HepG2 (cell line): ENCODE results near the gene HABP4. TPM values are rescaled to one million over a fixed set of nuclear protein-coding genes. Genes with fewer than 3 reads are reported as not detected.
A peak's percentile ranks its signal among the peaks of the same experiment; 100 is the strongest.

ENCODE experiments used
- BRD4 ChIP-seq: sonication (generic); formaldehyde crosslinking; IDR thresholded peaks from 2 replicates; pipeline ENCODE4 v1.4.0; 2020; ENCODE audit warnings: missing genetic modification reagents
- EHMT2 ChIP-seq: fragments of 200-600 bp; sonication (generic); IDR thresholded peaks from 2 replicates; pipeline ENCODE4 v1.7.0; 2017; ENCODE audit warnings: antibody characterized with exemption, low read depth, low read length, borderline replicate concordance
- ESRRA ChIP-seq: sonication (generic); formaldehyde crosslinking; IDR thresholded peaks from 2 replicates; pipeline ENCODE4 v1.5.1; 2020; ENCODE audit warnings: mild to moderate bottlenecking, low read depth, missing genetic modification reagents
- FOXC1 ChIP-seq: sonication (generic); formaldehyde crosslinking; IDR thresholded peaks from 2 replicates; pipeline ENCODE4 v1.8.0; 2022; ENCODE audit warnings: mild to moderate bottlenecking, missing genetic modification reagents, borderline replicate concordance
- IKZF1 ChIP-seq: fragments of 450-650 bp; IDR thresholded peaks from 2 replicates; pipeline ENCODE4 v1.7.1; 2016
- KLF12 ChIP-seq: sonication (generic); formaldehyde crosslinking; IDR thresholded peaks from 2 replicates; pipeline ENCODE4 v1.4.0; 2020; ENCODE audit warnings: missing genetic modification reagents, borderline replicate concordance
- RARG ChIP-seq: sonication (generic); formaldehyde crosslinking; IDR thresholded peaks from 2 replicates; pipeline ENCODE4 v1.4.0; 2020; ENCODE audit warnings: low read depth, mild to moderate bottlenecking, missing genetic modification reagents
- SP4 ChIP-seq: sonication (generic); formaldehyde crosslinking; IDR thresholded peaks from 2 replicates; pipeline ENCODE4 v1.8.1; 2023; ENCODE audit warnings: mild to moderate bottlenecking, missing genetic modification reagents
- ZNF556 ChIP-seq: sonication (generic); formaldehyde crosslinking; IDR thresholded peaks from 2 replicates; pipeline ENCODE4 v1.4.0; 2020; ENCODE audit warnings: mild to moderate bottlenecking, missing genetic modification reagents, borderline replicate concordance
- ZNF614 ChIP-seq: IDR thresholded peaks from 2 replicates; pipeline ENCODE4 v1.6.1; 2018; ENCODE audit warnings: missing biosample characterization, missing genetic modification reagents, inconsistent platforms, borderline replicate concordance
- ZNF709 ChIP-seq: sonication (generic); formaldehyde crosslinking; IDR thresholded peaks from 2 replicates; pipeline ENCODE4 v1.5.0; 2020; ENCODE audit warnings: mild to moderate bottlenecking, missing genetic modification reagents
- ZNF720 ChIP-seq: sonication (generic); formaldehyde crosslinking; IDR thresholded peaks from 2 replicates; pipeline ENCODE4 v1.4.0; 2020; ENCODE audit warnings: missing genetic modification reagents
- ZNF883 ChIP-seq: sonication (generic); formaldehyde crosslinking; IDR thresholded peaks from 2 replicates; pipeline ENCODE4 v1.5.1; 2020; ENCODE audit warnings: mild to moderate bottlenecking, missing genetic modification reagents; ENCODE audit errors: not compliant biosample characterization
- ZSCAN29 ChIP-seq: sonication (generic); formaldehyde crosslinking; conservative IDR thresholded peaks from 2 replicates; pipeline ENCODE4 v1.4.0; 2020; ENCODE audit warnings: mild to moderate bottlenecking, missing genetic modification reagents
- polyA plus RNA-seq, 8 experiments: library from polyadenylated mRNA; depleted of rRNA in 3 of 8; stranded (reverse) in 7 of 8; unstranded in 1 of 8; fragments of >200 nt; fragmentation: Illumina TruSeq in 4 of 8; extraction: Trizol in 4 of 8; gene quantifications; 2 replicates each; pipeline versions ENCODE4 v1.2.1 to v1.2.3, GENCODE V29; 2011 to 2016; ENCODE audit warnings: low read depth in 4 of 8, missing spikeins in 1 of 8, mixed read lengths in 1 of 8; ENCODE audit not compliant: insufficient read depth in 1 of 8
- total RNA-seq, 5 experiments: library from RNA; depleted of rRNA; stranded (reverse); fragments of >200 nt; fragmentation: Illumina TruSeq; extraction: Trizol; gene quantifications; 2 replicates each; pipeline ENCODE4 v1.2.3, GENCODE V29; 2016; ENCODE audit warnings: low read depth in 1 of 5
- TF ChIP-seq, protein P1 (sequence below): sonication (generic); formaldehyde crosslinking; IDR thresholded peaks from 2 replicates; pipeline ENCODE4 v1.5.0; 2020; ENCODE audit warnings: missing genetic modification reagents
- TF ChIP-seq, protein P2 (sequence below): sonication (generic); formaldehyde crosslinking; IDR thresholded peaks from 2 replicates; pipeline ENCODE4 v1.4.0; 2020; ENCODE audit warnings: missing genetic modification reagents
- TF ChIP-seq, protein P3 (sequence below): sonication (generic); formaldehyde crosslinking; IDR thresholded peaks from 2 replicates; pipeline ENCODE4 v1.4.0; 2020; ENCODE audit warnings: missing genetic modification reagents, mild to moderate bottlenecking, borderline replicate concordance
- TF ChIP-seq, protein P4 (sequence below): sonication (generic); formaldehyde crosslinking; IDR thresholded peaks from 2 replicates; pipeline ENCODE4 v1.4.0; 2020; ENCODE audit warnings: missing genetic modification reagents
- TF ChIP-seq, protein P5 (sequence below): sonication (generic); formaldehyde crosslinking; IDR thresholded peaks from 2 replicates; pipeline ENCODE4 v1.4.0; 2020; ENCODE audit warnings: missing genetic modification reagents, borderline replicate concordance

Gene HABP4
- total and polyA plus RNA-seq, 2 of the 13 experiments (the other 11 are each of a cell fraction or from before 2014, with no cell fraction given), result 14.3 to 26.6 TPM

DNA sequence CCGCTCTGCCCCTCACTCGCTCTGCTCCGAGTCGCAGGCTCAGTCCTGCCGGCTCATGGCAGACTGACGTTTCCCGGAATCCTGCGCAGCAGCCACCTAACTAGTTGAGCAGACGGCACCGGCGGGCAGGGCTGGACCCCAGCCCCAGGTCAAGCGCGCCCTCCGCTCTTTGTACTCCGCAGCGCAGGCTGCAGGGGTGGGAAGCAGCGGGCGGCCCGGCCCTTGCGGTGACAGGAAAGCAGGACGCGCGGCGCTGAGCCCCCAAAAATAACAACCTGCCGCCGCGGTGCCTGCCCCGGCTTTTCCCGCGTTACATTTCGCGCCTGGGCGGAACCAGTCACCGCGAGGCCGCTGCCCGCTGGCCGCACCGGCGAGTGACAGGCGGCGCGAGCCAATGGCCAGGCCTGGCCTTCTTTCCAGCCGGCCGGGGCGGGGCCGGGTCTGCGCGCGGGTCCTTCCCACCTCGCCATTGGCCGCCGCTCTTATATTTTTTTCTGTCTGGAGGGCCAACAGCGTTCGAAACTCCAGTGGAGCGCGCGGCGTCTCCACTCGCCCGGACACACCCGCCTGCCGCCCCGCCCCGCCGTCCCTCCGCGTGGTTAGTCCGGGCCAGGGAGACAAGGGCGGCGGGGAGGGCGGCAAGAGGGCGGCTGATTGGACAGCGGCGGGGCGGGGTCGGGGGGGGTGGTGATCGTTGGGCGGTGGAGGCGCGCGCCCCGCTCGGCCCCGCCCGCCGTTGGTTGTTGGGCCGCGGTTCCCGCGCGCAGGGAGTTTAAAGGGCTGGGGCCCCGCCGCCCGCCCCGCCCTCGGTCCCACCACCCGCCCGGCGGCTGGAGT, 31.7 kb upstream of the HABP4 start, which contains the start of gene ZNF367 (continued):
- TF ChIP-seq, protein P1, sequence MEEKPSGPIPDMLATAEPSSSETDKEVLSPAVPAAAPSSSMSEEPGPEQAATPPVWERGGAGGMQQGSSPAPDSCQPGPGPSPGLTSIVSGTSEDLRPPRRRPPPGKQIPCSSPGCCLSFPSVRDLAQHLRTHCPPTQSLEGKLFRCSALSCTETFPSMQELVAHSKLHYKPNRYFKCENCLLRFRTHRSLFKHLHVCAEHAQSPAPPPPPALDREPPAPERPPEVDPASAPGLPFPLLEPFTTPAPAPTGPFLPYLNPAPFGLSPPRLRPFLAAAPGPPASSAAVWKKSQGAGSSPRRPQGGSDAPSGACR (CRISPR knock-in tag), result no peak
- TF ChIP-seq EHMT2 (no peak), ZSCAN29 (CRISPR knock-in tag) (no peak), SP4 (CRISPR knock-in tag) (peak; percentile 87), ZNF883 (CRISPR knock-in tag) (peak; percentile 72), ZNF720 (CRISPR knock-in tag) (no peak), KLF12 (CRISPR knock-in tag) (peak; percentile 68; the same call in 1 of the 2 replicates), ZNF709 (no peak), ZNF556 (CRISPR knock-in tag) (no peak), FOXC1 (CRISPR knock-in tag) (no peak; the same call in 1 of the 2 replicates), IKZF1 (no peak), ESRRA (no peak), RARG (CRISPR knock-in tag) (no peak), ZNF614 (no peak), BRD4 (no peak)
- TF ChIP-seq, protein P2, sequence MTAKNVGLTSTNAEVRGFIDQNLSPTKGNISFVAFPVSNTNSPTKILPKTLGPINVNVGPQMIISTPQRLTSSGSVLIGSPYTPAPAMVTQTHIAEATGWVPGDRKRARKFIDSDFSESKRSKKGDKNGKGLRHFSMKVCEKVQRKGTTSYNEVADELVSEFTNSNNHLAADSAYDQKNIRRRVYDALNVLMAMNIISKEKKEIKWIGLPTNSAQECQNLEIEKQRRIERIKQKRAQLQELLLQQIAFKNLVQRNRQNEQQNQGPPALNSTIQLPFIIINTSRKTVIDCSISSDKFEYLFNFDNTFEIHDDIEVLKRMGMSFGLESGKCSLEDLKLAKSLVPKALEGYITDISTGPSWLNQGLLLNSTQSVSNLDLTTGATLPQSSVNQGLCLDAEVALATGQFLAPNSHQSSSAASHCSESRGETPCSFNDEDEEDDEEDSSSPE (CRISPR knock-in tag), result peak; percentile 98
- TF ChIP-seq, protein P3, sequence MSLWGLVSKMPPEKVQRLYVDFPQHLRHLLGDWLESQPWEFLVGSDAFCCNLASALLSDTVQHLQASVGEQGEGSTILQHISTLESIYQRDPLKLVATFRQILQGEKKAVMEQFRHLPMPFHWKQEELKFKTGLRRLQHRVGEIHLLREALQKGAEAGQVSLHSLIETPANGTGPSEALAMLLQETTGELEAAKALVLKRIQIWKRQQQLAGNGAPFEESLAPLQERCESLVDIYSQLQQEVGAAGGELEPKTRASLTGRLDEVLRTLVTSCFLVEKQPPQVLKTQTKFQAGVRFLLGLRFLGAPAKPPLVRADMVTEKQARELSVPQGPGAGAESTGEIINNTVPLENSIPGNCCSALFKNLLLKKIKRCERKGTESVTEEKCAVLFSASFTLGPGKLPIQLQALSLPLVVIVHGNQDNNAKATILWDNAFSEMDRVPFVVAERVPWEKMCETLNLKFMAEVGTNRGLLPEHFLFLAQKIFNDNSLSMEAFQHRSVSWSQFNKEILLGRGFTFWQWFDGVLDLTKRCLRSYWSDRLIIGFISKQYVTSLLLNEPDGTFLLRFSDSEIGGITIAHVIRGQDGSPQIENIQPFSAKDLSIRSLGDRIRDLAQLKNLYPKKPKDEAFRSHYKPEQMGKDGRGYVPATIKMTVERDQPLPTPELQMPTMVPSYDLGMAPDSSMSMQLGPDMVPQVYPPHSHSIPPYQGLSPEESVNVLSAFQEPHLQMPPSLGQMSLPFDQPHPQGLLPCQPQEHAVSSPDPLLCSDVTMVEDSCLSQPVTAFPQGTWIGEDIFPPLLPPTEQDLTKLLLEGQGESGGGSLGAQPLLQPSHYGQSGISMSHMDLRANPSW (CRISPR knock-in tag), result no peak
- TF ChIP-seq, protein P4, sequence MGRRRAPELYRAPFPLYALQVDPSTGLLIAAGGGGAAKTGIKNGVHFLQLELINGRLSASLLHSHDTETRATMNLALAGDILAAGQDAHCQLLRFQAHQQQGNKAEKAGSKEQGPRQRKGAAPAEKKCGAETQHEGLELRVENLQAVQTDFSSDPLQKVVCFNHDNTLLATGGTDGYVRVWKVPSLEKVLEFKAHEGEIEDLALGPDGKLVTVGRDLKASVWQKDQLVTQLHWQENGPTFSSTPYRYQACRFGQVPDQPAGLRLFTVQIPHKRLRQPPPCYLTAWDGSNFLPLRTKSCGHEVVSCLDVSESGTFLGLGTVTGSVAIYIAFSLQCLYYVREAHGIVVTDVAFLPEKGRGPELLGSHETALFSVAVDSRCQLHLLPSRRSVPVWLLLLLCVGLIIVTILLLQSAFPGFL (CRISPR knock-in tag), result no peak
- TF ChIP-seq, protein P5, sequence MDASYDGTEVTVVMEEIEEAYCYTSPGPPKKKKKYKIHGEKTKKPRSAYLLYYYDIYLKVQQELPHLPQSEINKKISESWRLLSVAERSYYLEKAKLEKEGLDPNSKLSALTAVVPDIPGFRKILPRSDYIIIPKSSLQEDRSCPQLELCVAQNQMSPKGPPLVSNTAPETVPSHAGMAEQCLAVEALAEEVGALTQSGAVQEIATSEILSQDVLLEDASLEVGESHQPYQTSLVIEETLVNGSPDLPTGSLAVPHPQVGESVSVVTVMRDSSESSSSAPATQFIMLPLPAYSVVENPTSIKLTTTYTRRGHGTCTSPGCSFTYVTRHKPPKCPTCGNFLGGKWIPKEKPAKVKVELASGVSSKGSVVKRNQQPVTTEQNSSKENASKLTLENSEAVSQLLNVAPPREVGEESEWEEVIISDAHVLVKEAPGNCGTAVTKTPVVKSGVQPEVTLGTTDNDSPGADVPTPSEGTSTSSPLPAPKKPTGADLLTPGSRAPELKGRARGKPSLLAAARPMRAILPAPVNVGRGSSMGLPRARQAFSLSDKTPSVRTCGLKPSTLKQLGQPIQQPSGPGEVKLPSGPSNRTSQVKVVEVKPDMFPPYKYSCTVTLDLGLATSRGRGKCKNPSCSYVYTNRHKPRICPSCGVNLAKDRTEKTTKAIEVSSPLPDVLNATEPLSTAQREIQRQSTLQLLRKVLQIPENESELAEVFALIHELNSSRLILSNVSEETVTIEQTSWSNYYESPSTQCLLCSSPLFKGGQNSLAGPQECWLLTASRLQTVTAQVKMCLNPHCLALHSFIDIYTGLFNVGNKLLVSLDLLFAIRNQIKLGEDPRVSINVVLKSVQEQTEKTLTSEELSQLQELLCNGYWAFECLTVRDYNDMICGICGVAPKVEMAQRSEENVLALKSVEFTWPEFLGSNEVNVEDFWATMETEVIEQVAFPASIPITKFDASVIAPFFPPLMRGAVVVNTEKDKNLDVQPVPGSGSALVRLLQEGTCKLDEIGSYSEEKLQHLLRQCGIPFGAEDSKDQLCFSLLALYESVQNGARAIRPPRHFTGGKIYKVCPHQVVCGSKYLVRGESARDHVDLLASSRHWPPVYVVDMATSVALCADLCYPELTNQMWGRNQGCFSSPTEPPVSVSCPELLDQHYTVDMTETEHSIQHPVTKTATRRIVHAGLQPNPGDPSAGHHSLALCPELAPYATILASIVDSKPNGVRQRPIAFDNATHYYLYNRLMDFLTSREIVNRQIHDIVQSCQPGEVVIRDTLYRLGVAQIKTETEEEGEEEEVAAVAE (CRISPR knock-in tag), result no peak
